Esophagus squamous epithelium (tissue), 5 donors: ENCODE results near the gene STUB1. TPM values are rescaled to one million over a fixed set of nuclear protein-coding genes. Genes with fewer than 3 reads are reported as not detected.

Source experiments
- DNase-seq: peaks from one replicate; lab custom pipeline; 2025; lab: John Stamatoyannopoulos, UW
- H3K27ac ChIP-seq, 4 donors: fragments of 200-600 bp; sonication (generic); one replicate each; pipeline ENCODE4 v1.5.1; 2016 to 2019; ENCODE audit warnings: mild to moderate bottlenecking in 1 of 4
- H3K27me3 ChIP-seq, 4 donors: fragments of 200-600 bp; sonication (generic); 1 replicate in 3 of 4; 2 replicates in 1 of 4; pipeline versions ENCODE4 v1.5.1 to v1.6.0; 2017 to 2021; ENCODE audit warnings: antibody characterized with exemption in 1 of 4
- H3K36me3 ChIP-seq, 3 donors: fragments of 200-600 bp; sonication (generic); one replicate each; pipeline ENCODE4 v1.5.1; 2016 to 2019
- H3K4me1 ChIP-seq, 3 donors: fragments of 200-600 bp; sonication (generic); one replicate each; pipeline ENCODE4 v1.5.1; 2017 to 2019
- H3K4me3 ChIP-seq, 4 donors: fragments of 200-600 bp; sonication (generic); 1 replicate in 3 of 4; 2 replicates in 1 of 4; pipeline ENCODE4 v1.5.1; 2016 to 2019; ENCODE audit warnings: mild to moderate bottlenecking in 2 of 4, moderate library complexity in 1 of 4
- H3K9me3 ChIP-seq, 3 donors: fragments of 200-600 bp; sonication (generic); one replicate each; pipeline ENCODE4 v1.5.1; 2016 to 2019
- CTCF ChIP-seq, 6 experiments: fragments of 450-650 bp in 4 of 6; fragments of 200-600 bp in 2 of 6; sonication (generic) in 2 of 6; IDR thresholded peaks; one replicate each; pipeline ENCODE4 v1.5.1; 2016 to 2019; ENCODE audit warnings: antibody characterized with exemption in 6 of 6, mild to moderate bottlenecking in 4 of 6, moderate library complexity in 4 of 6
- POLR2A ChIP-seq, 4 donors: fragments of 450-650 bp; IDR thresholded peaks; one replicate each; pipeline ENCODE4 v1.6.1; 2017; ENCODE audit warnings: antibody characterized with exemption in 4 of 4, mild to moderate bottlenecking in 4 of 4, moderate library complexity in 3 of 4
- WGBS, 2 donors: methylation state at CpG; one replicate each; pipeline ENCODE4 v1.1.5; 2018; 5-methylcytosine and 5-hydroxymethylcytosine counted together
- intact Hi-C: fragments of 100-400 bp; cut with DNase I; formaldehyde crosslinking; loops from one replicate; pipeline ENCODE4 v1.15.0; 2022
- total RNA-seq, 4 donors: library from RNA; depleted of rRNA; stranded (reverse); fragments of >200 nt; gene quantifications; one replicate each; pipeline ENCODE4 v1.1.0, GENCODE V29; 2016
- donor health status: DM: yes; HTN: yes; CAD: no.

The STUB1 gene
- total RNA-seq, 4 donors from 2014 or later, result 102 to 148 (median 120) TPM

- WGBS, 2 donors, result 4 to 11% methylated on average over 4 to 13 of the region's 76 CpGs
- Histone ChIP-seq H3K27me3 (peaks cover 27 to 100% (median 38%) of the 10 kb centered on the region in 4 donors), H3K4me1 (peaks cover 5 to 38% (median 26%) of the 10 kb centered on the region in 3 donors), H3K27ac (no peak overlapping the region), H3K9me3 (no peaks in the 10 kb centered on the region), H3K36me3 (no peaks in the 10 kb centered on the region), H3K4me3 (peak overlapping the region in 1 of 4 donors; percentile 3)
- intact Hi-C loops, result no loop called here
- TF ChIP-seq CTCF (IDR thresholded peaks at IDR 0.05) (no peak), POLR2A (IDR thresholded peaks at IDR 0.05) (no peak)
- DNase-seq, result no peak
Observed at GRCh38 chr16:700684-701584, 20.7 kb downstream of the STUB1 start.

GRCh38 chr16:702341-702740 is 22.1 kb downstream of the STUB1 start:
- no peak for DNase-seq
- H3K36me3 ChIP-seq, result no peaks in the 10 kb centered on the region
- no peaks in the 10 kb centered on the region for H3K9me3 ChIP-seq
- peaks cover 6 to 45% (median 27%) of the 10 kb centered on the region in 3 donors for H3K4me1 ChIP-seq
- WGBS, 2 donors, result 81 to 94% methylated on average over 7 to 16 of the region's 19 CpGs
- peaks cover 32 to 100% (median 48%) of the 10 kb centered on the region in 4 donors for H3K27me3 ChIP-seq
- intact Hi-C loops, result no loop called here
- no peak overlapping the region for H3K4me3 ChIP-seq
- no peak for TF ChIP-seq POLR2A (IDR thresholded peaks at IDR 0.05)
- no peak overlapping the region for H3K27ac ChIP-seq

GRCh38 chr16:703406-703805 is 23.2 kb downstream of the STUB1 start:
- no peak for TF ChIP-seq POLR2A (IDR thresholded peaks at IDR 0.05)
- TF ChIP-seq CTCF (IDR thresholded peaks at IDR 0.05), result no peak
- intact Hi-C loops, result no loop called here
- Histone ChIP-seq H3K27me3 (peaks cover 32 to 100% (median 50%) of the 10 kb centered on the region in 4 donors), H3K4me1 (peaks cover 6 to 56% (median 27%) of the 10 kb centered on the region in 3 donors), H3K36me3 (no peaks in the 10 kb centered on the region), H3K9me3 (no peaks in the 10 kb centered on the region), H3K4me3 (no peak overlapping the region), H3K27ac (no peak overlapping the region)
- 17% methylated on average over 1 of the region's 12 CpGs; no CpG with 5 or more reads in 1 of the 2 donors for WGBS, 2 donors
- DNase-seq, result no peak

GRCh38 chr16:704047-704446 is 23.8 kb downstream of the STUB1 start:
- peaks cover 32 to 100% (median 52%) of the 10 kb centered on the region in 4 donors for H3K27me3 ChIP-seq
- DNase-seq, result no peak

More at GRCh38 chr16:704047-704446, 23.8 kb downstream of the STUB1 start:
- Histone ChIP-seq H3K36me3 (no peaks in the 10 kb centered on the region), H3K4me1 (peaks cover 6 to 57% (median 27%) of the 10 kb centered on the region in 3 donors), H3K27ac (no peak overlapping the region), H3K9me3 (no peaks in the 10 kb centered on the region), H3K4me3 (no peak overlapping the region)
- intact Hi-C loops, result no loop called here
- TF ChIP-seq POLR2A (IDR thresholded peaks at IDR 0.05) (no peak), CTCF (IDR thresholded peaks at IDR 0.05) (no peak)
- 60 to 67% methylated on average over 1 to 2 of the region's 7 CpGs for WGBS, 2 donors
